HCT116 (cell line): ENCODE measurements around the gene PTPN4. TPM values are rescaled to one million over a fixed set of nuclear protein-coding genes. Genes with fewer than 3 reads are reported as not detected.

Experiments
- POLR2A ChIP-seq: IDR thresholded peaks from 2 replicates; pipeline ENCODE4 v1.7.0; 2011; ENCODE audit warnings: borderline replicate concordance; ENCODE audit not compliant: insufficient read depth, insufficient read length; ENCODE audit errors: extremely low read depth
- SP1 ChIP-seq: IDR thresholded peaks from 2 replicates; pipeline ENCODE4 v1.6.1; 2012; ENCODE audit warnings: low read depth
- ZFX ChIP-seq: fragments of 450-650 bp; IDR thresholded peaks from 2 replicates; pipeline ENCODE4 v1.6.1; 2017
- total RNA-seq: library from RNA; stranded (reverse); gene quantifications from one replicate; pipeline ENCODE4 v1.2.1, GENCODE V29; 2021; ENCODE audit not compliant: unreplicated experiment
- TF ChIP-seq, protein P1 (sequence below): IDR thresholded peaks from 2 replicates; pipeline ENCODE4 v1.6.1; 2011; ENCODE audit warnings: mild to moderate bottlenecking, low read length, moderate library complexity; ENCODE audit not compliant: insufficient replicate concordance; ENCODE audit errors: extremely low read depth

PTPN4 gene
- total RNA-seq, 1 experiment from 2014 or later, result 38.4 TPM

DNA sequence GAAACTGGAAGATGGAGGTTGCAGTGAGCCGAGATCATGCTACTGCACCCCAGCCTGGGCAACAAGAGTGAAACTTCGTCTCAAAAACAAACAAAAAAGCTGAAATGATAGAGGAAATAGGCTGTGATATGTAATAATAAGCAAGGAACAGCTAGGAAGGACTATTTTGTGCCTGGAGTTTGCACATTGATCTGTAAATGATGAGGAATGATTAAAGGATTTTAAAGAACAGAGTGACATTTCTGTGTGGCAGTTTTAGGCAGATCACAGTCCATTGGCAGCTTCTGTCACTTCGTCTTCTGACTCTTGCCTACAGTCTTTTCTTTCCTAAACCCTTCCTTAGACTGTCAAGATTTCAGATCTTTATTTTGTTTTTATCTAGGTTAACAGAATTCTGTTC lies 272.6 kb downstream of the PTPN4 start (continued):
- TF ChIP-seq, protein P1, sequence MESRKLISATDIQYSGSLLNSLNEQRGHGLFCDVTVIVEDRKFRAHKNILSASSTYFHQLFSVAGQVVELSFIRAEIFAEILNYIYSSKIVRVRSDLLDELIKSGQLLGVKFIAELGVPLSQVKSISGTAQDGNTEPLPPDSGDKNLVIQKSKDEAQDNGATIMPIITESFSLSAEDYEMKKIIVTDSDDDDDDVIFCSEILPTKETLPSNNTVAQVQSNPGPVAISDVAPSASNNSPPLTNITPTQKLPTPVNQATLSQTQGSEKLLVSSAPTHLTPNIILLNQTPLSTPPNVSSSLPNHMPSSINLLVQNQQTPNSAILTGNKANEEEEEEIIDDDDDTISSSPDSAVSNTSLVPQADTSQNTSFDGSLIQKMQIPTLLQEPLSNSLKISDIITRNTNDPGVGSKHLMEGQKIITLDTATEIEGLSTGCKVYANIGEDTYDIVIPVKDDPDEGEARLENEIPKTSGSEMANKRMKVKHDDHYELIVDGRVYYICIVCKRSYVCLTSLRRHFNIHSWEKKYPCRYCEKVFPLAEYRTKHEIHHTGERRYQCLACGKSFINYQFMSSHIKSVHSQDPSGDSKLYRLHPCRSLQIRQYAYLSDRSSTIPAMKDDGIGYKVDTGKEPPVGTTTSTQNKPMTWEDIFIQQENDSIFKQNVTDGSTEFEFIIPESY, result no peak
- no peak for TF ChIP-seq POLR2A
- no peak for TF ChIP-seq SP1
- TF ChIP-seq ZFX, result no peak
- TF ChIP-seq, all 23 proteins: peak for 0

Other genes starting within 250 kb of the PTPN4 start
- gene SCTR, start 235.4 kb upstream of the PTPN4 start, total RNA-seq, result not detected
- 0.96 TPM for gene CFAP221, start 215.5 kb upstream of the PTPN4 start, total RNA-seq
- 30.5 TPM for gene TMEM177, start 80.7 kb upstream of the PTPN4 start, total RNA-seq